HepG2 (cell line): ENCODE data around the gene FBXO28. TPM values are rescaled to one million over a fixed set of nuclear protein-coding genes. Genes with fewer than 3 reads are reported as not detected.

Experiments used
- ATAC-seq: fragments of 200-7000 bp; cut with Tn5 transposase; 3 replicates; pipeline ENCODE4 v1.9.1; 2020; ENCODE audit warnings: mild to moderate bottlenecking, moderate library complexity
- BruUV-seq: library from RNA; stranded (reverse); fragments of 400-500 nt; replicated peaks from 2 replicates; lab custom pipeline; 2021; lab: Mats Ljungman, UMichigan
- CTCF ChIA-PET: fragments of 300-600 bp; formaldehyde crosslinking; extraction: SDS; loops from one replicate; lab custom pipeline; 2021; ENCODE audit warnings: low total read pairs, inconsistent platforms, low intra/inter-chr PET ratio; lab: Yijun Ruan, JAX
- POLR2A ChIA-PET: fragments of 350-600 bp; sonication (Branson Sonifier 250); formaldehyde crosslinking; loops from one replicate; lab custom pipeline; 2020; ENCODE audit warnings: antibody characterized with exemption, inconsistent platforms; lab: Yijun Ruan, JAX
- DNase-seq: peaks from one replicate; pipeline ENCODE4 v3.0.0-alpha.2; 2015; ENCODE audit warnings: low spot score
- FAIRE-seq: peaks from 3 replicates; lab custom pipeline; 2011; peaks lifted over from hg19 to GRCh38; lab: Jason Lieb, UNC
- H2AFZ ChIP-seq: one replicate; pipeline ENCODE4 v1.6.1; 2011; ENCODE audit warnings: low read length, inconsistent platforms
- H3K27ac ChIP-seq: fragments of 300-600 bp; 3 replicates; pipeline ENCODE4 v1.8.0; 2011; ENCODE audit warnings: mixed run types, mild to moderate bottlenecking, mixed read lengths, low read length, inconsistent platforms; ENCODE audit not compliant: insufficient read depth; ENCODE audit errors: extremely low read length
- H3K27me3 ChIP-seq, 2 experiments: fragments of 200-600 bp in 1 of 2; 2 replicates in 1 of 2; 3 replicates in 1 of 2; pipeline versions ENCODE4 v1.6.0 to v1.8.0; 2011; ENCODE audit warnings: low read length in 2 of 2, mild to moderate bottlenecking in 2 of 2, moderate library complexity in 2 of 2, inconsistent platforms in 1 of 2; ENCODE audit not compliant: insufficient read depth in 2 of 2, control insufficient read depth in 1 of 2
- H3K36me3 ChIP-seq, 2 experiments: fragments of 200-600 bp in 1 of 2; replicated peaks in 1 of 2; 2 replicates in 1 of 2; 3 replicates in 1 of 2; pipeline versions ENCODE4 v1.5.1 to v1.8.0; 2011; ENCODE audit warnings: low read length in 2 of 2, inconsistent platforms in 1 of 2; ENCODE audit not compliant: insufficient read depth in 2 of 2, control insufficient read depth in 1 of 2
- H3K4me1 ChIP-seq: 2 replicates; pipeline ENCODE4 v1.5.1; 2012; ENCODE audit warnings: low read length, inconsistent platforms; ENCODE audit not compliant: insufficient read depth
- H3K4me2 ChIP-seq: 2 replicates; pipeline ENCODE4 v1.6.0; 2011; ENCODE audit warnings: low read depth, low read length, inconsistent platforms
- H3K4me3 ChIP-seq, 3 experiments: fragments of 200-600 bp in 1 of 3; sonication (generic), shearing (Covaris generic) in 1 of 3; replicated peaks in 1 of 3; 2 replicates each; pipeline ENCODE4 v1.5.1; 2011 to 2016; ENCODE audit warnings: low read length in 3 of 3, inconsistent platforms in 2 of 3, low read depth in 2 of 3, mild to moderate bottlenecking in 2 of 3, control low read depth in 1 of 3, mixed read lengths in 1 of 3; ENCODE audit not compliant: insufficient read depth in 1 of 3
- H3K79me2 ChIP-seq: one replicate; pipeline ENCODE4 v1.6.1; 2011; ENCODE audit warnings: low read length, inconsistent platforms; ENCODE audit not compliant: insufficient read depth
- H3K9ac ChIP-seq: 2 replicates; pipeline ENCODE4 v1.6.0; 2011; ENCODE audit warnings: mild to moderate bottlenecking, low read depth, low read length, inconsistent platforms; ENCODE audit not compliant: insufficient read depth
- H3K9me3 ChIP-seq: 2 replicates; pipeline ENCODE4 v1.5.1; 2012; ENCODE audit warnings: mild to moderate bottlenecking, low read length
- H4K20me1 ChIP-seq: 2 replicates; pipeline ENCODE4 v1.6.0; 2011; ENCODE audit warnings: inconsistent platforms, mild to moderate bottlenecking, low read length, moderate library complexity; ENCODE audit not compliant: insufficient read depth
- ATF3 ChIP-seq: sonication (generic); formaldehyde crosslinking; IDR thresholded peaks from 2 replicates; pipeline ENCODE4 v1.4.0; 2020; ENCODE audit warnings: missing genetic modification reagents
- CTCF ChIP-seq: sonication (generic); formaldehyde crosslinking; IDR thresholded peaks from 2 replicates; pipeline ENCODE4 v1.5.0; 2020; ENCODE audit warnings: mild to moderate bottlenecking, missing genetic modification reagents, moderate library complexity
- EP300 ChIP-seq, 3 experiments: sonication (generic) in 1 of 3; formaldehyde crosslinking in 1 of 3; IDR thresholded peaks; 2 replicates each; pipeline versions ENCODE4 v1.5.1 to v1.6.1; 2011 to 2020; ENCODE audit warnings: low read depth in 2 of 3, low read length in 2 of 3, borderline replicate concordance in 1 of 3, improper control_type of control experiment in 1 of 3, mild to moderate bottlenecking in 1 of 3, missing genetic modification reagents in 1 of 3, moderate library complexity in 1 of 3
- KDM5A ChIP-seq: fragments of 200-600 bp; sonication (generic); IDR thresholded peaks from 2 replicates; pipeline ENCODE4 v1.7.0; 2018; ENCODE audit warnings: antibody characterized with exemption, mild to moderate bottlenecking, low read length, borderline replicate concordance
- RAD21 ChIP-seq: fragments of 450-650 bp; formaldehyde crosslinking; IDR thresholded peaks from 2 replicates; pipeline ENCODE4 v1.5.0; 2020; ENCODE audit warnings: mild to moderate bottlenecking
- SOX13 ChIP-seq, 3 experiments: fragments of 450-650 bp in 1 of 3; sonication (generic) in 1 of 3; formaldehyde crosslinking in 1 of 3; IDR thresholded peaks in 2 of 3; conservative IDR thresholded peaks in 1 of 3; 2 replicates each; pipeline versions ENCODE4 v1.5.0 to v1.6.1; 2016 to 2020; ENCODE audit warnings: antibody characterized with exemption in 1 of 3, mild to moderate bottlenecking in 1 of 3, missing compliant biosample characterization in 1 of 3, missing genetic modification reagents in 1 of 3, moderate library complexity in 1 of 3
- SSRP1 ChIP-seq: IDR thresholded peaks from 2 replicates; pipeline ENCODE4 v1.6.1; 2016; ENCODE audit warnings: control low read depth
- ZNF101 ChIP-seq: sonication (generic); formaldehyde crosslinking; IDR thresholded peaks from 2 replicates; pipeline ENCODE4 v1.4.0; 2020; ENCODE audit warnings: mild to moderate bottlenecking, low read depth, missing genetic modification reagents, borderline replicate concordance
- ZNF335 ChIP-seq: sonication (generic); formaldehyde crosslinking; IDR thresholded peaks from 2 replicates; pipeline ENCODE4 v1.4.0; 2020; ENCODE audit warnings: missing genetic modification reagents
- ZNF354B ChIP-seq: sonication (generic); formaldehyde crosslinking; IDR thresholded peaks from 2 replicates; pipeline ENCODE4 v1.8.0; 2022; ENCODE audit warnings: mild to moderate bottlenecking, missing genetic modification reagents
- ZNF503 ChIP-seq: sonication (generic); formaldehyde crosslinking; IDR thresholded peaks from 2 replicates; pipeline ENCODE4 v1.4.0; 2020; ENCODE audit warnings: missing genetic modification reagents
- WGBS: methylation state at CpG from one replicate; pipeline ENCODE4 v1.1.6; 2017; ENCODE audit warnings: low lambda C conversion rate; 5-methylcytosine and 5-hydroxymethylcytosine counted together
- in situ Hi-C: cut with HindIII; loops from 2 replicates; pipeline ENCODE4 v1.10.0; 2017; ENCODE audit warnings: low pct_unique_long_range_greater_than_20kb; ENCODE audit not compliant: extremely low pct_ligation_motif_present
- intact Hi-C: fragments of 100-400 bp; cut with micrococcal nuclease; formaldehyde crosslinking; loops from one replicate; pipeline ENCODE4 v1.10.0; 2022; ENCODE audit not compliant: unreplicated experiment
- polyA plus RNA-seq, 8 experiments: library from polyadenylated mRNA; depleted of rRNA in 3 of 8; stranded (reverse) in 7 of 8; unstranded in 1 of 8; fragments of >200 nt; fragmentation: Illumina TruSeq in 4 of 8; extraction: Trizol in 4 of 8; gene quantifications; 2 replicates each; pipeline versions ENCODE4 v1.2.1 to v1.2.3, GENCODE V29; 2011 to 2016; ENCODE audit warnings: low read depth in 4 of 8, missing spikeins in 1 of 8, mixed read lengths in 1 of 8; ENCODE audit not compliant: insufficient read depth in 1 of 8
- total RNA-seq, 5 experiments: library from RNA; depleted of rRNA; stranded (reverse); fragments of >200 nt; fragmentation: Illumina TruSeq; extraction: Trizol; gene quantifications; 2 replicates each; pipeline ENCODE4 v1.2.3, GENCODE V29; 2016; ENCODE audit warnings: low read depth in 1 of 5
- TF ChIP-seq, protein P1 (sequence below): IDR thresholded peaks from 2 replicates; pipeline ENCODE4 v1.6.1; 2012; ENCODE audit warnings: low read depth, low read length, improper control_type of control experiment
- TF ChIP-seq, protein P2 (sequence below): sonication (generic); formaldehyde crosslinking; IDR thresholded peaks from 2 replicates; pipeline ENCODE4 v1.5.1; 2020; ENCODE audit warnings: mild to moderate bottlenecking, missing genetic modification reagents, moderate library complexity

The FBXO28 gene
- total and polyA plus RNA-seq, 2 of the 13 experiments (the other 11 are each of a cell fraction or from before 2014, with no cell fraction given) = 8.5 to 29.1 TPM

- TF ChIP-seq ATF3 (CRISPR knock-in tag) = no peak
- TF ChIP-seq ZNF503 (CRISPR knock-in tag) = no peak
Observed at GRCh38 chr1:224114787-224115175, 870 bp downstream of the FBXO28 start (continued).

GRCh38 chr1:224116131-224116530 lies 2.2 kb downstream of the FBXO28 start:
- Histone ChIP-seq H3K9me3 (no peaks in the 10 kb centered on the region), H2AFZ (no peak overlapping the region), H3K36me3 (peaks cover 0 to 5% of the 10 kb centered on the region in 2 experiments; a peak in 3 of 5 replicates), H3K27me3 (peaks cover 0 to 3% of the 10 kb centered on the region in 2 experiments; a peak in 1 of 5 replicates), H3K79me2 (peaks cover 64% of the 10 kb centered on the region), H3K4me1 (peaks cover 20% of the 10 kb centered on the region), H3K9ac (peak overlapping the region; percentile 27; the same call in 1 of the 2 replicates), H4K20me1 (peaks cover 9% of the 10 kb centered on the region), H3K4me3 (peak overlapping the region in 2 of 3 experiments; percentile 89 to 96; a peak in 3 of 6 replicates), H3K4me2 (peak overlapping the region; percentile 65), H3K27ac (no peak overlapping the region)
- in situ Hi-C loops = loop anchor here (5.0 kb wide), 1 partner anchor 216 kb away; the partner anchor contains the start of gene NVL
- no TSS peak for BruUV-seq
- WGBS = 21% methylated on average over 4 of the region's 4 CpGs
- intact Hi-C loops = loop anchor here (1.0 to 10.0 kb wide), 3 partner anchors 217 to 811 kb away; partner anchors contain the start of gene DNAH14
- peak; percentile 73 for FAIRE-seq
- ChIA-PET POLR2A (interaction anchor here (0.9 kb wide), 1 partner anchor 214 kb away, joined by 3 read pairs; the partner anchor contains the start of gene NVL), CTCF (interaction anchor here (1.2 to 1.4 kb wide), 2 partner anchors 217 to 341 kb away, joined by 3 to 7 read pairs; no protein-coding TSS in a partner anchor)
- no peak for ATAC-seq
- DNase-seq = peak; percentile 47
- no peak for TF ChIP-seq SOX13 (IDR thresholded peaks at IDR 0.05)
- TF ChIP-seq SOX13 (CRISPR knock-in tag; conservative IDR thresholded peaks at IDR 0.05 in 1 of 2, IDR thresholded peaks at IDR 0.05 in 1 of 2) = no peak
- 0 out of 2 replicates have a peak, but pooled peaks have one; percentile 24 for TF ChIP-seq RAD21 (CRISPR knock-in tag)
- no peak for TF ChIP-seq ZNF354B (CRISPR knock-in tag)
- TF ChIP-seq SSRP1 = no peak
- TF ChIP-seq, protein P1, sequence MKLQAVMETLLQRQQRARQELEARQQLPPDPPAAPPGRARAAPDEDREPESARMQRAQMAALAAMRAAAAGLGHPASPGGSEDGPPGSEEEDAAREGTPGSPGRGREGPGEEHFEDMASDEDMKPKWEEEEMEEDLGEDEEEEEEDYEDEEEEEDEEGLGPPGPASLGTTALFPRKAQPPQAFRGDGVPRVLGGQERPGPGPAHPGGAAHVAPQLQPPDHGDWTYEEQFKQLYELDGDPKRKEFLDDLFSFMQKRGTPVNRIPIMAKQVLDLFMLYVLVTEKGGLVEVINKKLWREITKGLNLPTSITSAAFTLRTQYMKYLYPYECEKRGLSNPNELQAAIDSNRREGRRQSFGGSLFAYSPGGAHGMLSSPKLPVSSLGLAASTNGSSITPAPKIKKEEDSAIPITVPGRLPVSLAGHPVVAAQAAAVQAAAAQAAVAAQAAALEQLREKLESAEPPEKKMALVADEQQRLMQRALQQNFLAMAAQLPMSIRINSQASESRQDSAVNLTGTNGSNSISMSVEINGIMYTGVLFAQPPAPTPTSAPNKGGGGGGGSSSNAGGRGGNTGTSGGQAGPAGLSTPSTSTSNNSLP = 0 out of 2 replicates have a peak, but pooled peaks have one; percentile 39
- no peak for TF ChIP-seq ZNF101
- TF ChIP-seq CTCF = peak; percentile 65
- no peak for TF ChIP-seq EP300 (IDR thresholded peaks at IDR 0.05; ENCODE audit: low read depth in 2 of 2, low read length in 2 of 2)
- TF ChIP-seq EP300 (CRISPR knock-in tag; IDR thresholded peaks at IDR 0.05; ENCODE audit: borderline replicate concordance) = no peak
- peak; percentile 62; the same call in 1 of the 2 replicates for TF ChIP-seq KDM5A
- TF ChIP-seq, protein P2, sequence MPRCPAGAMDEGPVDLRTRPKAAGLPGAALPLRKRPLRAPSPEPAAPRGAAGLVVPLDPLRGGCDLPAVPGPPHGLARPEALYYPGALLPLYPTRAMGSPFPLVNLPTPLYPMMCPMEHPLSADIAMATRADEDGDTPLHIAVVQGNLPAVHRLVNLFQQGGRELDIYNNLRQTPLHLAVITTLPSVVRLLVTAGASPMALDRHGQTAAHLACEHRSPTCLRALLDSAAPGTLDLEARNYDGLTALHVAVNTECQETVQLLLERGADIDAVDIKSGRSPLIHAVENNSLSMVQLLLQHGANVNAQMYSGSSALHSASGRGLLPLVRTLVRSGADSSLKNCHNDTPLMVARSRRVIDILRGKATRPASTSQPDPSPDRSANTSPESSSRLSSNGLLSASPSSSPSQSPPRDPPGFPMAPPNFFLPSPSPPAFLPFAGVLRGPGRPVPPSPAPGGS = no peak
- peak; percentile 74 for TF ChIP-seq ZNF335 (CRISPR knock-in tag)
